Suprapubic skin (tissue), 4 donors: ENCODE data around the gene A3GALT2. TPM values are rescaled to one million over a fixed set of nuclear protein-coding genes. Genes with fewer than 3 reads are reported as not detected.
A peak's percentile ranks its signal among the peaks of the same experiment; 100 is the strongest.

Experiments used
- DNase-seq, 2 donors: peaks; one replicate each; pipeline ENCODE4 v3.0.0-alpha.2; 2019; ENCODE audit warnings: low spot score in 2 of 2
- H3K27ac ChIP-seq: fragments of 200-600 bp; sonication (generic); one replicate; pipeline ENCODE4 v1.5.1; 2019
- H3K27me3 ChIP-seq: fragments of 200-600 bp; sonication (generic); one replicate; pipeline ENCODE4 v1.5.1; 2019
- H3K36me3 ChIP-seq: fragments of 200-600 bp; sonication (generic); one replicate; pipeline ENCODE4 v1.5.1; 2019
- H3K4me1 ChIP-seq: fragments of 200-600 bp; sonication (generic); one replicate; pipeline ENCODE4 v1.5.1; 2019
- H3K4me3 ChIP-seq: fragments of 200-600 bp; sonication (generic); one replicate; pipeline ENCODE4 v1.5.1; 2019; ENCODE audit warnings: mild to moderate bottlenecking
- H3K9me3 ChIP-seq: fragments of 200-600 bp; sonication (generic); one replicate; pipeline ENCODE4 v1.5.1; 2019
- CTCF ChIP-seq, 2 donors: fragments of 200-600 bp in 1 of 2; fragments of 450-650 bp in 1 of 2; sonication (generic) in 1 of 2; IDR thresholded peaks; one replicate each; pipeline ENCODE4 v1.5.1; 2016 to 2019; ENCODE audit warnings: antibody characterized with exemption in 2 of 2, mild to moderate bottlenecking in 1 of 2, moderate library complexity in 1 of 2
- EP300 ChIP-seq: sonication (generic); formaldehyde crosslinking; IDR thresholded peaks from one replicate; pipeline ENCODE4 v1.6.1; 2017; ENCODE audit warnings: antibody characterized with exemption
- POLR2A ChIP-seq, 2 donors: fragments of 450-650 bp; IDR thresholded peaks; one replicate each; pipeline ENCODE4 v1.6.1; 2017; ENCODE audit warnings: antibody characterized with exemption in 2 of 2, mild to moderate bottlenecking in 2 of 2, moderate library complexity in 2 of 2
- POLR2AphosphoS5 ChIP-seq, 3 donors: sonication (generic); formaldehyde crosslinking; IDR thresholded peaks; one replicate each; pipeline ENCODE4 v1.6.1; 2017; ENCODE audit warnings: antibody characterized with exemption in 3 of 3
- WGBS: methylation state at CpG from one replicate; pipeline ENCODE4 v1.1.5; 2018; 5-methylcytosine and 5-hydroxymethylcytosine counted together
- total RNA-seq, 4 donors: library from RNA; depleted of rRNA; stranded (reverse); fragments of >200 nt; gene quantifications; one replicate each; pipeline ENCODE4 v1.1.0, GENCODE V29; 2016

Gene A3GALT2
- total RNA-seq, 4 donors from 2014 or later, result not detected

DNA sequence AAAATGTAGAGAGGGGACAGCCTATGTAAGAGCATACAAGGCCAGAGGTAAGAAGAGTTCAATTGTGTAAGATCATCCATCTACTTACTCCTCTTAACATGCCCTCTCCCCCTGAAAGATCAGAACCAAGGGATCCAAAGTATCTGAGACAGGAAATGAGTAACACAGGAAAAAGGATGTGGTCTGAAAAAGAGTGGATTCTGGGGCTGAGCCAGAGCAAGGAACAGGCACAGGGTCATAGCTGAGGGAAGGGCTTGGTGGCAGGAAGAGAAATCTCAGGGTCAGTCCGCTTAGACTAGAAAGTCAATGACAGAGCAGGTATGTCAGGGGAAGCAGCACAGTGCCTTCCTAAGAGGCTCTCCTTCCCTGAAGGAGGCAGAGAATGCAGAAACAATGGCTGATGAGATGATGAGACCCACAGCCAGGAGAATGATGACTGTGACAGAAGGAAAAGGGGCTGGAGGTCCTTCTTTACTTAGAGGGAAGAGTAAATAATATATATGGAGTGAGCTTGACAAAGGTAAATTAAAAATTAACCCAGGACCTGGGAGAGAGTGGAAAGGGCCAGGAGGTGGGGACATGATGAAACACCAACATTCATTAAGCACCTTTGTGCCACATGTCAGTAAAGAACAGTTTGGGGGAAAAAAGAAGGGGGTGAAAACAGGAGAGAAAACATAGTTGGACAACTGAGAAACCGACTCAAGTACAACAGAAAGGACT, 26.2 kb upstream of the A3GALT2 start:
- no peak for TF ChIP-seq CTCF (IDR thresholded peaks at IDR 0.05)
- TF ChIP-seq POLR2AphosphoS5 (IDR thresholded peaks at IDR 0.05), result peak in 2 of 3 donors; percentile 33 to 48
- Histone ChIP-seq H3K9me3 (no peaks in the 10 kb centered on the region), H3K27ac (peak overlapping the region; percentile 94), H3K4me3 (peak overlapping the region; percentile 79), H3K36me3 (no peaks in the 10 kb centered on the region), H3K4me1 (peaks cover 78% of the 10 kb centered on the region), H3K27me3 (no peaks in the 10 kb centered on the region)
- 15% methylated on average over 2 of the region's 2 CpGs for WGBS
- DNase-seq, result no peak

DNA sequence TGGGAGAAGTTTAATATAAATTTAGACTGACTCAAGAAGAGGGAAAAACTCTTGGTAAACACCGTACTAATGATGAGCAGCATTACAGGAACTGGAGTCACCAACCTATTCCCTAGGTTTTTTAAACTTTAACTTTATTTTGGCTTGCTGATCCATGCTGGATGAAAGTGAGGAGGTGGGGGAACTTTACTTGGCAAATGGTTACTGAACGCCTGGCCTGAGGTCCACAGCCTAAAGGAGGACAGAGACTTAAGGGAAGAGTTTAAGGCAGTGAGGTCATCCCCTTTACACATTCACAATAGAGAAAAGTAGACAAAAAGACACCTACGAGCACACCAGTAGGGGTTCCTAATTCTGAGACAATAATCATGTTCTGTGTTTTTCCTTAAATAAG, 25.6 kb upstream of the A3GALT2 start:
- Histone ChIP-seq H3K4me3 (peak overlapping the region; percentile 79), H3K9me3 (no peaks in the 10 kb centered on the region), H3K4me1 (peaks cover 84% of the 10 kb centered on the region), H3K27me3 (no peaks in the 10 kb centered on the region), H3K36me3 (no peaks in the 10 kb centered on the region), H3K27ac (peak overlapping the region; percentile 94)
- DNase-seq, result no peak
- TF ChIP-seq EP300 (no peak), POLR2A (IDR thresholded peaks at IDR 0.05) (no peak), POLR2AphosphoS5 (IDR thresholded peaks at IDR 0.05) (no peak), CTCF (IDR thresholded peaks at IDR 0.05) (no peak)
- WGBS, result 35% methylated on average over 3 of the region's 3 CpGs

GRCh38 chr1:33344896-33345560, 24.1 kb upstream of the A3GALT2 start:
- DNase-seq, result no peak
- Histone ChIP-seq H3K36me3 (no peaks in the 10 kb centered on the region), H3K4me1 (peaks cover 88% of the 10 kb centered on the region), H3K27ac (peak overlapping the region; percentile 52), H3K9me3 (no peaks in the 10 kb centered on the region), H3K27me3 (no peaks in the 10 kb centered on the region), H3K4me3 (peak overlapping the region; percentile 79)
- TF ChIP-seq CTCF (IDR thresholded peaks at IDR 0.05) (no peak), POLR2AphosphoS5 (IDR thresholded peaks at IDR 0.05) (no peak), POLR2A (IDR thresholded peaks at IDR 0.05) (no peak), EP300 (no peak)
- WGBS, result 24% methylated on average over 2 of the region's 2 CpGs

GRCh38 chr1:33343539-33343938, 22.6 kb upstream of the A3GALT2 start:
- Histone ChIP-seq H3K4me3 (no peak overlapping the region), H3K4me1 (peaks cover 100% of the 10 kb centered on the region), H3K27ac (peak overlapping the region; percentile 26), H3K27me3 (no peaks in the 10 kb centered on the region), H3K9me3 (no peaks in the 10 kb centered on the region), H3K36me3 (no peaks in the 10 kb centered on the region)
- 55% methylated on average over 5 of the region's 5 CpGs for WGBS
- DNase-seq, result no peak
- TF ChIP-seq POLR2A (IDR thresholded peaks at IDR 0.05) (no peak), CTCF (IDR thresholded peaks at IDR 0.05) (no peak), EP300 (no peak), POLR2AphosphoS5 (IDR thresholded peaks at IDR 0.05) (no peak)

GRCh38 chr1:33342041-33342723, 21.3 kb upstream of the A3GALT2 start:
- DNase-seq, result peak in 1 of 2 donors; percentile 88
- H3K4me3 ChIP-seq, result peak overlapping the region; percentile 30

More at GRCh38 chr1:33342041-33342723, 21.3 kb upstream of the A3GALT2 start:
- Histone ChIP-seq H3K9me3 (no peaks in the 10 kb centered on the region), H3K27me3 (no peaks in the 10 kb centered on the region), H3K27ac (peak overlapping the region; percentile 84), H3K4me1 (peaks cover 100% of the 10 kb centered on the region), H3K36me3 (no peaks in the 10 kb centered on the region)
- TF ChIP-seq POLR2AphosphoS5 (IDR thresholded peaks at IDR 0.05) (no peak), CTCF (IDR thresholded peaks at IDR 0.05) (no peak)
- 0% methylated on average over 1 of the region's 7 CpGs for WGBS
